NCI-H1436 treated with DMSO at 0.1 percent for 48 hours (cell line): Measurements from ENCODE around the gene ZNF830.
"Not testable (repeated sequence)": the region's sequence is repeated elsewhere in the genome, so short reads cannot be mapped to it uniquely, and the experiment has no call there.

Experiments used
- DNase-seq: peaks from one replicate; lab custom pipeline; 2025; lab: John Stamatoyannopoulos, UW

ZNF830 gene

DNA sequence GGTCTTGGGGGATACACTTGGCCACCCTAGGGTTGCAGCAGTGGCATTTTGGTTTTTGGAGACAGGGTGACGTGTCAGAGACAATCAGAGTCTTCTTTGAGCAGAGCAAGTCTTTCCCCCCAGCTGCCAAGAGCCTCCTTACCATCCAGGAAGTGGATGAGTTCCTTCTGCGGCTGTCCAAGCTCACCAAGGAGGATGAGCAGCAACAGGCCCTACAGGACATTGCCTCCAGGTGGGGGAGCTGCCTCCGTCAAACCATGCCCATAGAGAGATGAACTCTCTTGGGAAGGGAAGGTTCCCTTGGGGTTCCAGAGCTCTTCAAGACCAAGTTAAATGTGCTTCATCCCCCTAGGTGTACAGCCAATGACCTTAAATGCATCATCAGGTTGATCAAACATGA lies 30.3 kb downstream of the ZNF830 start:
- no peak for DNase-seq

DNA sequence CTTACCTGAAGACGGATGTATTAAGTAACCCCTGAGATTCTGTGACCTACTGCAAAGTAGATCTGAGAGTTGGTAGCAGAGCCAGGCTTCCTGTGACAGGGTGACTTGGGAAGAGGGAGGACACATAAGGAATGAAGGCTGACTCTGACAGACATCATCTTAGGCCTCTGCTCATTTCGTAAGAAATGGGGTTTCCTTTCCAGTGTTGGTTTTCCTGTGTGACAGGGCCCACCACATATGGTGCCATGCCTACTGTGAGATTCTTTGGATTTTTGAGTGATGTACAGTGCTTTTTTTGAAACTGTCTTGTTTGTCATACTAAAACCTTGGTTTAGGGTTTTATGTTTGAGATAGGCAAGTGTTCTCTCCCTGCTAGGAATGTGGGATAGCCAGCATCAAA lies 31.7 kb downstream of the ZNF830 start:
- DNase-seq: no peak

GRCh38 chr17:34996422-34997285 lies 35.3 kb downstream of the ZNF830 start:
- no peak for DNase-seq

DNA sequence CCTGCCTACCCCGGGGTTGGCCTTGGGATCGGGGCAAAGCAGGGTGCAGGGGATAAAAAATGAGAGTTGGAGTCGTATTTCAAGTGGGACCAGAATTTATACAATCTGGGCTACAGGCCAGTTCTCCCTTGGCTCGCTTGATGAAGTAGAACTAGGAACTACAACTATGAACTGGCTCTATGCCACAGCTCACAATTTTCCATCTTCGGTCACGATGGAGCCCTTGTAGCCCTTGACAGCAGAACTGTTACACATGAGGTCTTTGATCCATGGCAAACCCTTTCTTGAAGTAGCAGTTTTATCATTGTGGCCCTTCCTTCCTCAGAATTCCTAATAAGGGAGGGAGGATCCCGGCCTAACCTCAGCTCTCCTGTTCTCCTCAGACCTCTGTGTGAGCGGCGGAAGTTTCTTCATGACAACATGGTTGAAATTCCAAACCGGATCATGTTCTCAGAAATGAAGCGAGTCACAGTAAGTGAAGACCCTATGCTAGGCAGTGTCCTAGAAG lies 36.1 kb downstream of the ZNF830 start:
- DNase-seq: no peak

- DNase-seq: no peak
Measured at GRCh38 chr17:34998205-34998604, 36.9 kb downstream of the ZNF830 start.

DNA sequence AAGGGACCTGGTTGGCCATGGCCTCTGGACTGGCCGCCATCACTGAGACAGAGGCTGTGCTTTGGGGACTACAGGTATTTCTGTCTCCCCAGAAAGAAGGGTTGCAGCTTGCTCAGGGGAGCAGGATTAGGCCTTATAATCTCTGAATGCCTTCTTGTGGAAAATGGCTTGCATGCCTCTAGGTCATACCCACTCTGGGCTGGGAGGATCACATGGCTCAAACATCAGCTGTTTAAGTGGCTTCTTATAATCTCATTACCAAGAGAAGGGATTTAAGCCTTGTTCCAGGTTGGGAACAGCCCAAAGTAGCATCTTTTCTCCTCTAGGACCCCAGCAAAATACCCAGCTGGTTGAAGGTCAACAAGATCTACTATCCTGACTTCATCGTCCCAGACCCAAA lies 38.1 kb downstream of the ZNF830 start:
- DNase-seq: no peak

DNA sequence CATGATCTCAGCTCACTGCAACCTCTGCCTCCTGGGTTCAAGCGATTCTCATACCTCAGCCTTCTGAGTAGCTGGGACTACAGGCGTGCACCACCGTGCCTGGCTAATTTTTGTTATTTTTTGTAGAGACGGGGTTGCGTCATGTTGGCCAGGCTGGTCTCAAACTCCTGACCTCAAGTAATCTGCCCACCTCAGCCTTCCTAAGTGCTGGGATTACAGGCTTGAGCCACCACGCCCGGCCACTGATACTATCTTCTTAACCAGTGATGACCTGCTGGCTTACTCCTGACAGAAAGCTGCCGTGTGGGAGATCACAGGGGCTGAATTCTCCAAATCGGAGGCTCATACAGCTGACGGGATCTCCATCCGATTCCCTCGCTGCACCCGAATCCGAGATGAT lies 39.6 kb downstream of the ZNF830 start:
- not testable (repeated sequence) for DNase-seq

DNA sequence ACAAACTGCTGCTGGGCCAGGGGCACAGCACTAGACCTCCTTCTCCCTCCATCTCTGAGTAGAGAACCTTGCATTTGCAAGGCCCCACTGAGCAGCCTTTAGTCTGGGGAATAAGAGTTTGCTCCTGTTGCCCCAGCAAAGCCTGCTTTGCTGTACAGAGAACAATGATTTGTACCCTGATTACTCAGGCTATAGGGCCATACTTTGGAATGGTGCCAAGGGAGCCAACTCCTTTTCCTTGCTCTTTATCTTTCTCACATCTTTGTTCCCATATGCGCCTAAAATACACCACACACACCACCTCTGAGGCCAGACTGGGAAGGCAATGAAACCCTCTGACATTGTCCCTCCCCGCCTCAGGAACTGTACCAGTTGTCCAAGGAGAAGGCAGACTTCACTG lies 40.2 kb downstream of the ZNF830 start:
- no peak for DNase-seq

GRCh38 chr17:35002876-35003551 lies 41.7 kb downstream of the ZNF830 start:
- DNase-seq: no peak

- no peak for DNase-seq
Measured at GRCh38 chr17:35003778-35004177, 42.4 kb downstream of the ZNF830 start.

DNA sequence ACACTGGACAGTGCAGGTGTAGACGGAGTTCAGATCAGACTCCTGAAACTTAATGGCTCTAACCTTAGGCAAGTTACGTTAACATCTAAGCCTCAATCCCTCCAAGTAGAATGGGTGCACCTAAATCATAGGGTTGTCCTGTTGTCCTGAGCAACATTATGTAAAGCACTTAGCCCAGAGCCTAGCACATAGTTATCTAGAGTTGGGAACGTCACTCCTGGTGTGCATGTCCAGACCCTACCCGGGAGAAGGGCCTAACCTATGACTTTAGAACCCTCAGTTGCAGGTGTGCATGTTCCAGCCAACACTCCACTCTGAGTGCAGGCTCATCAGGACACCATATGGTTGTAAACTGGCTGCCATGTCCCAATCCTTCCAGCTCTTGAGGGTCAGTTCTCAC lies 45.0 kb downstream of the ZNF830 start:
- no peak for DNase-seq

- no peak for DNase-seq
Measured at GRCh38 chr17:35006961-35007360, 45.6 kb downstream of the ZNF830 start.

DNA sequence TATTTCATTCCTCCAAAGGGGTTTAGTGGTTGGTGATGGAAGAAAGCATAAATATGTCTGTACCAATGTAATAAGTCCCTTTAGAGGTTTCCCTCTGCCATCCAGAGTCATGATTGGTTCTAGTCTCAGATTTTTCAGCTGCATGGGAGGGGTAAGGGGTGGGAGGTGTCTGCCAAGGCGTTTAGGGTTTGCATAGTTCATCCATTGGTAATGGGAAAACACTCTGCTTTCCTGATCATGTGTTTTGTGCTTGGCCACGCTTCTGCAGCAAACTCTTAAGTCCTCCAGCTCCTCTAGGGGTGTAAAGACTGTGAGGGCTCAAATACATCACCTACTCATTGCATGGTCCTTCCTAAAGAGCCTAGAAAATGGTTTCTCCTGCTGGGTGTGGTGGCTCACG lies 48.8 kb downstream of the ZNF830 start:
- DNase-seq: no peak

GRCh38 chr17:35011671-35012216 lies 50.4 kb downstream of the ZNF830 start:
- DNase-seq: no peak
